GM19328 (cell line): ENCODE results near the gene NLRP8.
"Not testable (repeated sequence)": the region's sequence is repeated elsewhere in the genome, so short reads cannot be mapped to it uniquely, and the experiment has no call there.

Experiments
- ATAC-seq: cut with Tn5 transposase; IDR thresholded peaks from one replicate; pipeline ENCODE4 v1.9.1; 2021; ENCODE audit warnings: mild to moderate bottlenecking, moderate library complexity; ENCODE audit not compliant: unreplicated experiment

Gene NLRP8

GRCh38 chr19:55947532-55947931 lies at the start of gene NLRP8:
TSS of gene NLRP8 (plus strand) at chr19:55947832.
- no peak for ATAC-seq

- no peak for ATAC-seq
Observed at GRCh38 chr19:55898911-55899310, 48.7 kb upstream of the NLRP8 start.

GRCh38 chr19:55901369-55902079 lies 46.1 kb upstream of the NLRP8 start:
- ATAC-seq: no peak

- ATAC-seq: no peak
Observed at GRCh38 chr19:55902080-55902751, 45.4 kb upstream of the NLRP8 start.

GRCh38 chr19:55907286-55907685 lies 40.3 kb upstream of the NLRP8 start:
- ATAC-seq: no peak

GRCh38 chr19:55907746-55908145 lies 39.9 kb upstream of the NLRP8 start:
- no peak for ATAC-seq

GRCh38 chr19:55909801-55910200 lies 37.8 kb upstream of the NLRP8 start:
- ATAC-seq: no peak

- no peak for ATAC-seq
Observed at GRCh38 chr19:55912916-55913315, 34.7 kb upstream of the NLRP8 start.

- no peak for ATAC-seq
Observed at GRCh38 chr19:55913643-55914268, 33.9 kb upstream of the NLRP8 start.

GRCh38 chr19:55923556-55923955 lies 24.1 kb upstream of the NLRP8 start:
- no peak for ATAC-seq

GRCh38 chr19:55927991-55928390 lies 19.6 kb upstream of the NLRP8 start:
- ATAC-seq: no peak

GRCh38 chr19:55929258-55929657 lies 18.4 kb upstream of the NLRP8 start:
- ATAC-seq: not testable (repeated sequence)

- ATAC-seq: no peak
Observed at GRCh38 chr19:55930996-55931515, 16.6 kb upstream of the NLRP8 start.

GRCh38 chr19:55931936-55932386 lies 15.7 kb upstream of the NLRP8 start, which contains the start of gene NLRP13:
TSS of gene NLRP13 (minus strand) at chr19:55932336. CDS start at chr19:55932311, 25 bp downstream.
- no peak for ATAC-seq

- no peak for ATAC-seq
Observed at GRCh38 chr19:55935206-55935605, 12.4 kb upstream of the NLRP8 start.

- no peak for ATAC-seq
Observed at GRCh38 chr19:55939206-55939605, 8.4 kb upstream of the NLRP8 start.

- ATAC-seq: no peak
Observed at GRCh38 chr19:55940306-55940705, 7.3 kb upstream of the NLRP8 start.

GRCh38 chr19:55950566-55950965 lies 2.9 kb downstream of the NLRP8 start:
- ATAC-seq: not testable (repeated sequence)

GRCh38 chr19:55956431-55956830 lies 8.8 kb downstream of the NLRP8 start:
- ATAC-seq: no peak

- ATAC-seq: no peak
Observed at GRCh38 chr19:55958356-55958755, 10.7 kb downstream of the NLRP8 start.

- no peak for ATAC-seq
Observed at GRCh38 chr19:55959996-55960675, 12.5 kb downstream of the NLRP8 start.
